GM12878 (cell line): ENCODE measurements around the gene FNDC8. TPM values are rescaled to one million over a fixed set of nuclear protein-coding genes. Genes with fewer than 3 reads are reported as not detected.

ENCODE experiments used
- ATAC-seq: fragments of 200-7000 bp; cut with Tn5 transposase; 3 replicates; pipeline ENCODE4 v1.9.1; 2020; ENCODE audit warnings: mild to moderate bottlenecking, moderate library complexity
- BruUV-seq: library from RNA; stranded (reverse); fragments of 400-500 nt; replicated peaks from 2 replicates; lab custom pipeline; 2021; lab: Mats Ljungman, UMichigan
- CTCF ChIA-PET: fragments of 300-600 bp; sonication (Branson Sonifier 250); formaldehyde crosslinking; extraction: SDS; loops from one replicate; lab custom pipeline; 2021; ENCODE audit warnings: inconsistent platforms; lab: Yijun Ruan, JAX
- POLR2A ChIA-PET: fragments of 350-600 bp; formaldehyde crosslinking; extraction: SDS; loops from one replicate; lab custom pipeline; 2021; ENCODE audit warnings: inconsistent platforms; lab: Charles Lee
- RAD21 ChIA-PET: fragments of 300-600 bp; sonication (Branson Sonifier 250); formaldehyde crosslinking; loops from one replicate; lab custom pipeline; 2023; ENCODE audit warnings: antibody characterized with exemption; ENCODE audit not compliant: unreplicated experiment; lab: Charles Lee
- SMC1A ChIA-PET: fragments of 300-600 bp; sonication (Branson Sonifier 250); formaldehyde crosslinking; loops from one replicate; lab custom pipeline; 2023; ENCODE audit not compliant: unreplicated experiment, uncharacterized antibody; lab: Charles Lee
- DNase-seq: peaks from one replicate; pipeline ENCODE4 v3.0.0-alpha.2; 2011; ENCODE audit warnings: low read depth, low spot score
- FAIRE-seq: peaks from 3 replicates; lab custom pipeline; 2011; peaks lifted over from hg19 to GRCh38; lab: Jason Lieb, UNC
- H2AFZ ChIP-seq: 2 replicates; pipeline ENCODE4 v1.6.0; 2011; ENCODE audit warnings: low read depth, low read length, control low read depth; ENCODE audit not compliant: control insufficient read depth
- H3K27ac ChIP-seq: 2 replicates; pipeline ENCODE4 v1.5.1; 2011; ENCODE audit warnings: control low read depth; ENCODE audit not compliant: control insufficient read depth, insufficient read depth
- H3K27me3 ChIP-seq, 2 experiments: replicated peaks in 1 of 2; 2 replicates each; pipeline versions ENCODE4 v1.6.0 to v1.6.1; 2011; ENCODE audit warnings: low read length in 1 of 2; ENCODE audit not compliant: control insufficient read depth in 2 of 2, insufficient read depth in 2 of 2
- H3K36me3 ChIP-seq, 2 experiments: 2 replicates each; pipeline ENCODE4 v1.5.1; 2011; ENCODE audit warnings: low read length in 1 of 2; ENCODE audit not compliant: control insufficient read depth in 2 of 2, insufficient read depth in 2 of 2
- H3K4me1 ChIP-seq: 2 replicates; pipeline ENCODE4 v1.6.1; 2011; ENCODE audit warnings: mild to moderate bottlenecking, low read length, moderate library complexity, mixed read lengths; ENCODE audit not compliant: control insufficient read depth, insufficient read depth
- H3K4me2 ChIP-seq: 2 replicates; pipeline ENCODE4 v1.6.0; 2011; ENCODE audit warnings: control low read depth; ENCODE audit not compliant: control insufficient read depth, insufficient read depth
- H3K4me3 ChIP-seq: fragments of 200-600 bp; sonication (generic); 2 replicates; pipeline ENCODE4 v1.5.1; 2016
- H3K79me2 ChIP-seq: 2 replicates; pipeline ENCODE4 v1.6.0; 2011; ENCODE audit warnings: low read length; ENCODE audit not compliant: control insufficient read depth, insufficient read depth
- H3K9ac ChIP-seq: 2 replicates; pipeline ENCODE4 v1.8.0; 2011; ENCODE audit warnings: low read length, control low read depth, mixed read lengths; ENCODE audit not compliant: control insufficient read depth, insufficient read depth
- H3K9me3 ChIP-seq: replicated peaks from 3 replicates; pipeline ENCODE4 v1.5.1; 2011; ENCODE audit warnings: mild to moderate bottlenecking, low read length; ENCODE audit not compliant: control insufficient read depth, insufficient read depth
- H4K20me1 ChIP-seq: 2 replicates; pipeline ENCODE4 v1.6.0; 2011; ENCODE audit not compliant: control insufficient read depth, insufficient read depth
- FOXK2 ChIP-seq: fragments of 450-650 bp; IDR thresholded peaks from 2 replicates; pipeline ENCODE4 v1.6.1; 2017; ENCODE audit warnings: mild to moderate bottlenecking, moderate library complexity
- NFXL1 ChIP-seq: fragments of 450-650 bp; IDR thresholded peaks from 2 replicates; pipeline ENCODE4 v1.6.1; 2017; ENCODE audit warnings: antibody characterized with exemption, mild to moderate bottlenecking, borderline replicate concordance
- POLR2AphosphoS5 ChIP-seq: IDR thresholded peaks from 2 replicates; pipeline ENCODE4 v1.6.1; 2011; ENCODE audit warnings: mild to moderate bottlenecking, low read length, inconsistent platforms
- ZSCAN29 ChIP-seq: fragments of 450-650 bp; IDR thresholded peaks from 2 replicates; pipeline ENCODE4 v1.6.1; 2017; ENCODE audit warnings: mild to moderate bottlenecking, moderate library complexity
- WGBS: methylation state at CpG from one replicate; pipeline ENCODE4 v1.1.6; 2016; ENCODE audit warnings: low lambda C conversion rate; ENCODE audit not compliant: insufficient replicate concordance, insufficient coverage; ENCODE audit errors: missing lambda C conversion rate; 5-methylcytosine and 5-hydroxymethylcytosine counted together
- in situ Hi-C: fragments of 300-500 bp; cut with MboI; formaldehyde crosslinking; loops from 9 replicates; pipeline ENCODE4 v1.14.3; 2018; ENCODE audit warnings: mixed read lengths
- intact Hi-C: fragments of 100-400 bp; cut with micrococcal nuclease; formaldehyde crosslinking; loops from one replicate; pipeline ENCODE4 v1.14.2; 2022; ENCODE audit not compliant: unreplicated experiment
- polyA plus RNA-seq, 11 experiments: library from polyadenylated mRNA; depleted of rRNA in 4 of 11; unstranded in 6 of 11; stranded (reverse) in 5 of 11; fragments of >200 nt; fragmentation: Nextera tagmentation in 4 of 11; fragmentation: Illumina TruSeq in 1 of 11; extraction: Ambion mirVana in 4 of 11; extraction: Trizol in 1 of 11; gene quantifications; 1 replicate in 1 of 11; 2 replicates in 10 of 11; pipeline versions ENCODE4 v1.2.1 to v1.2.3, GENCODE V29; 2011 to 2016; ENCODE audit warnings: inconsistent platforms in 2 of 11, missing spikeins in 2 of 11, low read depth in 1 of 11
- total RNA-seq, 4 experiments: library from RNA; depleted of rRNA in 3 of 4; stranded (reverse); fragments of >200 nt in 3 of 4; fragmentation: Illumina TruSeq in 1 of 4; extraction: Trizol in 1 of 4; gene quantifications; 2 replicates each; pipeline versions ENCODE4 v1.2.1 to v1.2.3, GENCODE V29; 2013 to 2021
- TF ChIP-seq, protein P1 (sequence below): fragments of 450-650 bp; IDR thresholded peaks from 2 replicates; pipeline ENCODE4 v1.6.1; 2018; ENCODE audit warnings: mild to moderate bottlenecking, low read depth, moderate library complexity; ENCODE audit not compliant: partially characterized antibody

Gene FNDC8
- total and polyA plus RNA-seq, 10 of the 15 experiments (the other 5 are each of a cell fraction or from before 2014, with no cell fraction given): 0.06 to 0.15 (median 0.11) TPM; not detected in 7

DNA sequence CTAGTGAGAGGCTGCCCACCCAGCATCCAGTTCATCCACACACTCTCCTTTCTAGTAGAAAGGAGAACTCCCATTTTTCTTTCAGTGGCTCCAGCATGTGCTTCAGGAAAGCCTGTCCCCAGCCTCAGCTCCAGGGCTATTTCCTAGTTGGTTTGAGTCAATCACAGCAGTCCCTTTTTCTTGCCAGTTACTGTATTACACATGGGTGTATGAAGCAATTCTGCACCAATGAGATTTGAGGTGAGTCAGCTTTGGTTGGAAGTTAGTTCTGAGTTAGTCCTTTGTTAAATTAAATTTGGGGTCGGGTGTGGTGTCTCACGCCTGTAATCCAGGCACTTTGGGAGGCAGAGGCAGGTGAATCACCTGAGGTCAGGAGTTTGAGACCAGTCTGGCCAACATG lies 26.5 kb upstream of the FNDC8 start:
- no peak overlapping the region for H3K4me2 ChIP-seq
- BruUV-seq: no TSS peak
- no peak for ATAC-seq
- no peaks in the 10 kb centered on the region for H3K27me3 ChIP-seq
- RAD21 ChIA-PET: no interaction called here
- SMC1A ChIA-PET: no interaction called here
- CTCF ChIA-PET: interaction anchor here (0.7 to 3.1 kb wide), 4 partner anchors 24 to 98 kb away, joined by 3 to 24 read pairs (median 3); partner anchors contain the start of gene RAD51D
- no peak for FAIRE-seq
- intact Hi-C loops: no loop called here
- no peak for DNase-seq
- no peak overlapping the region for H3K4me3 ChIP-seq
- POLR2A ChIA-PET: interaction anchor here (0.5 to 0.9 kb wide), 2 partner anchors 8 to 144 kb away, joined by 3 to 8 read pairs; no protein-coding TSS in a partner anchor
- WGBS: 86% methylated on average over 2 of the region's 2 CpGs
- H3K36me3 ChIP-seq: peaks cover 2 to 3% of the 10 kb centered on the region in 2 experiments; a peak in 3 of 4 replicates
- in situ Hi-C loops: loop anchor here (5.0 kb wide), 1 partner anchor 98 kb away; no protein-coding TSS in a partner anchor
- no peak overlapping the region for H2AFZ ChIP-seq
- no peak overlapping the region for H3K9ac ChIP-seq
- no peaks in the 10 kb centered on the region for H3K79me2 ChIP-seq
- H4K20me1 ChIP-seq: no peaks in the 10 kb centered on the region
- no peaks in the 10 kb centered on the region for H3K9me3 ChIP-seq
- TF ChIP-seq POLR2AphosphoS5 (no peak), NFXL1 (no peak), FOXK2 (no peak), ZSCAN29 (no peak)
- TF ChIP-seq, protein P1, sequence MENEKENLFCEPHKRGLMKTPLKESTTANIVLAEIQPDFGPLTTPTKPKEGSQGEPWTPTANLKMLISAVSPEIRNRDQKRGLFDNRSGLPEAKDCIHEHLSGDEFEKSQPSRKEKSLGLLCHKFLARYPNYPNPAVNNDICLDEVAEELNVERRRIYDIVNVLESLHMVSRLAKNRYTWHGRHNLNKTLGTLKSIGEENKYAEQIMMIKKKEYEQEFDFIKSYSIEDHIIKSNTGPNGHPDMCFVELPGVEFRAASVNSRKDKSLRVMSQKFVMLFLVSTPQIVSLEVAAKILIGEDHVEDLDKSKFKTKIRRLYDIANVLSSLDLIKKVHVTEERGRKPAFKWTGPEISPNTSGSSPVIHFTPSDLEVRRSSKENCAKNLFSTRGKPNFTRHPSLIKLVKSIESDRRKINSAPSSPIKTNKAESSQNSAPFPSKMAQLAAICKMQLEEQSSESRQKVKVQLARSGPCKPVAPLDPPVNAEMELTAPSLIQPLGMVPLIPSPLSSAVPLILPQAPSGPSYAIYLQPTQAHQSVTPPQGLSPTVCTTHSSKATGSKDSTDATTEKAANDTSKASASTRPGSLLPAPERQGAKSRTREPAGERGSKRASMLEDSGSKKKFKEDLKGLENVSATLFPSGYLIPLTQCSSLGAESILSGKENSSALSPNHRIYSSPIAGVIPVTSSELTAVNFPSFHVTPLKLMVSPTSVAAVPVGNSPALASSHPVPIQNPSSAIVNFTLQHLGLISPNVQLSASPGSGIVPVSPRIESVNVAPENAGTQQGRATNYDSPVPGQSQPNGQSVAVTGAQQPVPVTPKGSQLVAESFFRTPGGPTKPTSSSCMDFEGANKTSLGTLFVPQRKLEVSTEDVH: no peak
- peaks cover 1% of the 10 kb centered on the region for H3K4me1 ChIP-seq
- no peak overlapping the region for H3K27ac ChIP-seq
